SH-SY5Y (cell line): ENCODE measurements around the gene KLHL8.

Source experiments
- GATA2 ChIP-seq: IDR thresholded peaks from 2 replicates; pipeline ENCODE4 v1.6.1; 2011; ENCODE audit warnings: mild to moderate bottlenecking, low read depth, low read length
- GATA3 ChIP-seq: IDR thresholded peaks from 2 replicates; pipeline ENCODE4 v1.6.1; 2011; ENCODE audit warnings: low read depth, mild to moderate bottlenecking, low read length, moderate library complexity

KLHL8 gene

GRCh38 chr4:87209182-87209581, 11.2 kb downstream of the KLHL8 start:
- TF ChIP-seq GATA2 (no peak), GATA3 (no peak)

DNA sequence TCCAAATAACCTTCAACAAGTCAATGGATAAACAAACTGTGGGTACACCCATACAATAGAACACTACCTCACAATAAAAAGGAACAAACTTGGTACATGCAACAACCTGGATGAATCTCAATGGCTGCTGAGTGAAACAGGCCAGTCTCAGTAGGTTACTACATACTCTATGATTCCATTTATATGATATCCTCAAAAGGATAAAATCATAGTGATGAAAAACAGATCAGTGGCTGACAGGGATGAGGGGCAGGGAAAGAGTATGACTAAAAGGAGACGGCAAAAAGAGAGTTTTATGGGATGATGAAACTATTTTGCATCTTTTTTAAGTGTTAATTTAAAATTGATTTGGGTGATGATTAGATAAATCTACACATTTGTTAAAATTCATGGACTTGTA, 15.9 kb downstream of the KLHL8 start:
- TF ChIP-seq GATA3 (no peak), GATA2 (no peak)

GRCh38 chr4:87196927-87197326, 23.5 kb downstream of the KLHL8 start:
- no peak for TF ChIP-seq GATA3
- TF ChIP-seq GATA2, result no peak

GRCh38 chr4:87196146-87196545, 24.3 kb downstream of the KLHL8 start:
- TF ChIP-seq GATA3 (0 out of 2 replicates have a peak, but pooled peaks have one; percentile 14), GATA2 (no peak)

- TF ChIP-seq GATA3 (no peak), GATA2 (no peak)
These were observed 26.3 kb downstream of the KLHL8 start for GRCh38 chr4:87193958-87194675.

GRCh38 chr4:87192145-87192919, 28.1 kb downstream of the KLHL8 start:
- TF ChIP-seq GATA3 (peak; percentile 51; the same call in 1 of the 2 replicates), GATA2 (no peak)

- TF ChIP-seq GATA2, result no peak
- no peak for TF ChIP-seq GATA3
These were observed 31.5 kb downstream of the KLHL8 start for GRCh38 chr4:87188932-87189331.

DNA sequence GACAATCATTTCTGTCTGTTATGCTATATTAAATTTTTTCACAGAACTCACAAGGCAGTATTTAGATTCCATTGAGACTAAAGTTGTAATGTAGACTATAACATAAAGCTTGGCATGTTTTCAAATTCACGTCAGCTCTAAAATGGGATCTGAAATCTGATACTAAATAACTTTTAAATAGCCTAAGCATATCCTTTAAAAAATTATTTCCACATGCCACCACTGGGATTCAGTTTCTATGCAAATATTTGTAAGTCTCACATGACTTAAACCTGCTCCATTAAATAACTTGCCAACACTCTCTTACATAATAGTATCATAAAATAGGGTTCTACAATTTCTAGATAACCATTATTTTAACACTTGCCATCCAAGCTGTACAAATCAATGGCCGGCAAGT, 32.4 kb downstream of the KLHL8 start:
- TF ChIP-seq GATA3 (no peak), GATA2 (no peak)

GRCh38 chr4:87185146-87185870, 35.1 kb downstream of the KLHL8 start:
- TF ChIP-seq GATA2 (no peak), GATA3 (no peak)

GRCh38 chr4:87180767-87181166, 39.7 kb downstream of the KLHL8 start:
- TF ChIP-seq GATA2 (no peak), GATA3 (no peak)

- TF ChIP-seq GATA2 (no peak), GATA3 (no peak)
These were observed 40.7 kb downstream of the KLHL8 start for GRCh38 chr4:87179751-87180150.

DNA sequence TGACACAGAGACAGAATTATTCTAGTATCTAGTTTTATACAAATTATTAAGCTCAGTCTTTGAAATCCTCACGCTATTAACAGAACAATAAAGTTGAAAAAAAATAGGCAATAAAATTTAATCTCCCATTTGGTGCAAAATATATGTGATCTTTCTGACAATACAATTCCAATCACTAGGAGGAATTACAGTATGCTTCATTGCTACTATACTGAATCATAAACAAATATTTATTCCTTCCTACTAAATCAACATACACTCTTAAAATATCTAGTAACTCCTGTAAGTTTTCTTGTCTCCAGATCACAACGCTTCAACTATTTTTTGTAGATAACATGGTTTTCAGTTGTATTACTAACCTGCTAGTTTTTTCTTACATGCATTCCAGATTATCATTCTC, 45.7 kb downstream of the KLHL8 start:
- no peak for TF ChIP-seq GATA3
- no peak for TF ChIP-seq GATA2

- TF ChIP-seq GATA3, result no peak
- TF ChIP-seq GATA2, result no peak
These were observed 48.5 kb downstream of the KLHL8 start for GRCh38 chr4:87171944-87172343.

DNA sequence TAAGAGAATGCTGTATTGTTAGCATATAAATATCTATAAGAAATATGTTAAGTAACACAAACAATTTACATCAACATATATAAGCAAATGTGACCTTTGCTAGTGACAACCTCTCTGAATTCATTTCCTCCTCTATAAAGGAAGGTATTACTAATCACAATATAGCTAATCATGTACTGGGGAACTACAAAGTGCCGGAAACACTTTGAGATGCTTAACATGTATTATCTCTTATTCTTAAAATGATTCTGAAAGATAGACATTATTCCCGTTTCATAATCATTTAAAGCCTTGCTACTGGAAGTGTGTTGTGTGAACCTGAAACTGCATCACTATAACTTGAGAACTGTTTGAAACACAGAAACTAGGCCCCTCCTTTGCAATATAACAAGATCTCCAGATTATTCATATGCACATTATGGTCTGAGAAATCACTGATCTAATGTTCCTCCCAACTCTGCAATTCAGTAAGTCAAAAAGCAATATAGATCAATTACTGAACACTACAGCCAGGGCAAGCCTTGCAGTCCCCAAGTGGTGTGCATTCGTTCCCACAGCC, 54.0 kb downstream of the KLHL8 start:
- TF ChIP-seq GATA2, result no peak
- TF ChIP-seq GATA3, result no peak
